ENCODE data around the gene NNMT.

Gene NNMT

GRCh38 chr11:114259551-114259983 lies 36.6 kb upstream of the NNMT start:
- Mint-ChIP-seq H3K27me3 (no peaks in the 10 kb centered on the region), H3K27ac (no peak overlapping the region), H3K9me3 (no peaks in the 10 kb centered on the region)

GRCh38 chr11:114260077-114260476 lies 36.1 kb upstream of the NNMT start:
- H3K27me3 Mint-ChIP-seq: no peaks in the 10 kb centered on the region
- peaks cover 4% of the 10 kb centered on the region for H3K4me1 Mint-ChIP-seq
- no peak overlapping the region for H3K27ac Mint-ChIP-seq
- no peaks in the 10 kb centered on the region for H3K9me3 Mint-ChIP-seq
- no peak overlapping the region for H3K4me3 Mint-ChIP-seq
- H3K36me3 Mint-ChIP-seq: no peaks in the 10 kb centered on the region

More at GRCh38 chr11:114259551-114259983, 36.6 kb upstream of the NNMT start:
- Mint-ChIP-seq H3K4me3 (no peak overlapping the region), H3K36me3 (no peaks in the 10 kb centered on the region), H3K4me1 (peaks cover 4% of the 10 kb centered on the region)

GRCh38 chr11:114260483-114260882 lies 35.7 kb upstream of the NNMT start:
- H3K4me3 Mint-ChIP-seq: no peak overlapping the region
- peaks cover 4% of the 10 kb centered on the region for H3K4me1 Mint-ChIP-seq
- H3K27ac Mint-ChIP-seq: no peak overlapping the region
- H3K27me3 Mint-ChIP-seq: no peaks in the 10 kb centered on the region
- no peaks in the 10 kb centered on the region for H3K9me3 Mint-ChIP-seq
- no peaks in the 10 kb centered on the region for H3K36me3 Mint-ChIP-seq

GRCh38 chr11:114261791-114262190 lies 34.4 kb upstream of the NNMT start:
- no peak overlapping the region for H3K27ac Mint-ChIP-seq
- no peak overlapping the region for H3K4me3 Mint-ChIP-seq
- H3K36me3 Mint-ChIP-seq: no peaks in the 10 kb centered on the region
- H3K4me1 Mint-ChIP-seq: peaks cover 4% of the 10 kb centered on the region
- H3K27me3 Mint-ChIP-seq: no peaks in the 10 kb centered on the region
- H3K9me3 Mint-ChIP-seq: no peaks in the 10 kb centered on the region

GRCh38 chr11:114262681-114263512 lies 33.3 kb upstream of the NNMT start:
- H3K9me3 Mint-ChIP-seq: no peaks in the 10 kb centered on the region
- H3K36me3 Mint-ChIP-seq: no peaks in the 10 kb centered on the region
- H3K27ac Mint-ChIP-seq: no peak overlapping the region
- peaks cover 4% of the 10 kb centered on the region for H3K4me1 Mint-ChIP-seq
- no peaks in the 10 kb centered on the region for H3K27me3 Mint-ChIP-seq
- no peak overlapping the region for H3K4me3 Mint-ChIP-seq

GRCh38 chr11:114263513-114264170 lies 32.6 kb upstream of the NNMT start:
- H3K4me1 Mint-ChIP-seq: peaks cover 4% of the 10 kb centered on the region
- H3K9me3 Mint-ChIP-seq: no peaks in the 10 kb centered on the region
- no peaks in the 10 kb centered on the region for H3K36me3 Mint-ChIP-seq
- H3K27ac Mint-ChIP-seq: no peak overlapping the region
- H3K4me3 Mint-ChIP-seq: no peak overlapping the region
- H3K27me3 Mint-ChIP-seq: no peaks in the 10 kb centered on the region

GRCh38 chr11:114264381-114264780 lies 31.8 kb upstream of the NNMT start:
- no peaks in the 10 kb centered on the region for H3K27me3 Mint-ChIP-seq
- no peaks in the 10 kb centered on the region for H3K4me1 Mint-ChIP-seq
- no peak overlapping the region for H3K27ac Mint-ChIP-seq
- H3K36me3 Mint-ChIP-seq: no peaks in the 10 kb centered on the region
- no peak overlapping the region for H3K4me3 Mint-ChIP-seq
- H3K9me3 Mint-ChIP-seq: no peaks in the 10 kb centered on the region

- Mint-ChIP-seq H3K27me3 (no peaks in the 10 kb centered on the region), H3K9me3 (no peaks in the 10 kb centered on the region), H3K4me1 (no peaks in the 10 kb centered on the region), H3K27ac (no peak overlapping the region), H3K4me3 (no peak overlapping the region), H3K36me3 (no peaks in the 10 kb centered on the region)
Observed at GRCh38 chr11:114265122-114265878, 30.9 kb upstream of the NNMT start.

- no peaks in the 10 kb centered on the region for H3K9me3 Mint-ChIP-seq
- no peak overlapping the region for H3K27ac Mint-ChIP-seq
- H3K4me3 Mint-ChIP-seq: no peak overlapping the region
- peaks cover 4% of the 10 kb centered on the region for H3K27me3 Mint-ChIP-seq
- H3K4me1 Mint-ChIP-seq: no peaks in the 10 kb centered on the region
- H3K36me3 Mint-ChIP-seq: no peaks in the 10 kb centered on the region
Observed at GRCh38 chr11:114269498-114269897, 26.7 kb upstream of the NNMT start.

- Mint-ChIP-seq H3K9me3 (no peaks in the 10 kb centered on the region), H3K27me3 (peaks cover 4% of the 10 kb centered on the region), H3K4me1 (no peaks in the 10 kb centered on the region), H3K36me3 (no peaks in the 10 kb centered on the region), H3K27ac (no peak overlapping the region), H3K4me3 (no peak overlapping the region)
Observed at GRCh38 chr11:114270531-114271270, 25.5 kb upstream of the NNMT start.

- no peaks in the 10 kb centered on the region for H3K9me3 Mint-ChIP-seq
- no peak overlapping the region for H3K4me3 Mint-ChIP-seq
- H3K27ac Mint-ChIP-seq: no peak overlapping the region
- H3K27me3 Mint-ChIP-seq: peaks cover 4% of the 10 kb centered on the region
- no peaks in the 10 kb centered on the region for H3K4me1 Mint-ChIP-seq
- H3K36me3 Mint-ChIP-seq: no peaks in the 10 kb centered on the region
Observed at GRCh38 chr11:114271316-114271715, 24.9 kb upstream of the NNMT start.

- Mint-ChIP-seq H3K9me3 (no peaks in the 10 kb centered on the region), H3K4me3 (no peak overlapping the region), H3K27me3 (peaks cover 4% of the 10 kb centered on the region), H3K4me1 (no peaks in the 10 kb centered on the region), H3K27ac (no peak overlapping the region), H3K36me3 (no peaks in the 10 kb centered on the region)
Observed at GRCh38 chr11:114272311-114272710, 23.9 kb upstream of the NNMT start.

- Mint-ChIP-seq H3K36me3 (no peaks in the 10 kb centered on the region), H3K9me3 (no peaks in the 10 kb centered on the region), H3K27ac (no peak overlapping the region), H3K27me3 (peaks cover 4% of the 10 kb centered on the region), H3K4me3 (no peak overlapping the region), H3K4me1 (no peaks in the 10 kb centered on the region)
Observed at GRCh38 chr11:114273071-114273470, 23.1 kb upstream of the NNMT start.

- Mint-ChIP-seq H3K27ac (no peak overlapping the region), H3K4me1 (no peaks in the 10 kb centered on the region), H3K36me3 (no peaks in the 10 kb centered on the region), H3K9me3 (no peaks in the 10 kb centered on the region), H3K4me3 (no peak overlapping the region), H3K27me3 (peaks cover 4% of the 10 kb centered on the region)
Observed at GRCh38 chr11:114273890-114274635, 22.1 kb upstream of the NNMT start.

GRCh38 chr11:114274637-114275036 lies 21.6 kb upstream of the NNMT start:
- Mint-ChIP-seq H3K27ac (no peak overlapping the region), H3K4me3 (no peak overlapping the region), H3K9me3 (no peaks in the 10 kb centered on the region), H3K27me3 (peaks cover 4% of the 10 kb centered on the region), H3K36me3 (no peaks in the 10 kb centered on the region), H3K4me1 (no peaks in the 10 kb centered on the region)
